ENCODE results near the gene CLCN4.

The CLCN4 gene

DNA sequence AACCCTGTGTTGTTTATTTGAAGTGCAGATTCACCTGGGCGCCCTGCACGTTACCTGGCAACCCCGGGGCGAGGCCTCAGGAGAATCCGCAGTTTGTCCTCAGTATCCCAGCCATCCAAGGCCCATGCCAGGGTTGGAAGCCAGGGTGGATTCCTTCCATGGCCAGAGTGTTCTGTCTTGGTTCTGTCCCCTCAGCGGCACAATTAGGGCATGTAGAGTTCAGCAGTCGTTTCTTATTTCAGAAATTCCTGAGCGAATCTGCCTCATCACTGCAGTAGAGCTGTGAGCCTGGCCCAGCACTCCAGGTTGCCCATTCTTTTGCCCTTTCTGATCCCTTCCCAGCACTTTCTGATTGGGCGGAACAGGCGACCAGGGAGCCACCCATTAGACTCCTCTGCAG lies 29.9 kb upstream of the CLCN4 start:
- no peak overlapping the region for H3K9ac ChIP-seq (ENCODE audit: low read depth, low read length)
- H3K4me3 ChIP-seq (ENCODE audit: low read depth in 1 of 2, low read length in 2 of 2), result no peak overlapping the region
- no peak overlapping the region for H3K4me2 ChIP-seq (ENCODE audit: insufficient read depth, low read length)
- no peak overlapping the region for H3K27ac ChIP-seq (ENCODE audit: low read length)
- TF ChIP-seq, protein P1, sequence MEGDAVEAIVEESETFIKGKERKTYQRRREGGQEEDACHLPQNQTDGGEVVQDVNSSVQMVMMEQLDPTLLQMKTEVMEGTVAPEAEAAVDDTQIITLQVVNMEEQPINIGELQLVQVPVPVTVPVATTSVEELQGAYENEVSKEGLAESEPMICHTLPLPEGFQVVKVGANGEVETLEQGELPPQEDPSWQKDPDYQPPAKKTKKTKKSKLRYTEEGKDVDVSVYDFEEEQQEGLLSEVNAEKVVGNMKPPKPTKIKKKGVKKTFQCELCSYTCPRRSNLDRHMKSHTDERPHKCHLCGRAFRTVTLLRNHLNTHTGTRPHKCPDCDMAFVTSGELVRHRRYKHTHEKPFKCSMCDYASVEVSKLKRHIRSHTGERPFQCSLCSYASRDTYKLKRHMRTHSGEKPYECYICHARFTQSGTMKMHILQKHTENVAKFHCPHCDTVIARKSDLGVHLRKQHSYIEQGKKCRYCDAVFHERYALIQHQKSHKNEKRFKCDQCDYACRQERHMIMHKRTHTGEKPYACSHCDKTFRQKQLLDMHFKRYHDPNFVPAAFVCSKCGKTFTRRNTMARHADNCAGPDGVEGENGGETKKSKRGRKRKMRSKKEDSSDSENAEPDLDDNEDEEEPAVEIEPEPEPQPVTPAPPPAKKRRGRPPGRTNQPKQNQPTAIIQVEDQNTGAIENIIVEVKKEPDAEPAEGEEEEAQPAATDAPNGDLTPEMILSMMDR (IDR thresholded peaks at IDR 0.05; ENCODE audit: borderline replicate concordance, extremely low read depth, low read length, poor library complexity, severe bottlenecking), result no peak
- TF ChIP-seq EZH2 (IDR thresholded peaks at IDR 0.05; ENCODE audit: borderline replicate concordance, low read depth, low read length, severe bottlenecking), result no peak
- no peaks in the 10 kb centered on the region for H3K9me3 ChIP-seq (ENCODE audit: insufficient read depth, low read length, severe bottlenecking)
- no peaks in the 10 kb centered on the region for H3K79me2 ChIP-seq (ENCODE audit: insufficient read depth, low read length)
- no peaks in the 10 kb centered on the region for H3K27me3 ChIP-seq (ENCODE audit: insufficient read depth, low read length, poor library complexity)
- no peak overlapping the region for H2AFZ ChIP-seq (ENCODE audit: low read depth, low read length)
- H3K4me1 ChIP-seq (ENCODE audit: insufficient read depth, low read length), result no peaks in the 10 kb centered on the region
- no peaks in the 10 kb centered on the region for H4K20me1 ChIP-seq (ENCODE audit: insufficient read depth, low read length)
- no peak for ATAC-seq (ENCODE audit: insufficient read depth, low read depth)
- DNase-seq, result no peak
- peaks cover 33% of the 10 kb centered on the region for H3K36me3 ChIP-seq (ENCODE audit: insufficient read depth, low read length)

DNA sequence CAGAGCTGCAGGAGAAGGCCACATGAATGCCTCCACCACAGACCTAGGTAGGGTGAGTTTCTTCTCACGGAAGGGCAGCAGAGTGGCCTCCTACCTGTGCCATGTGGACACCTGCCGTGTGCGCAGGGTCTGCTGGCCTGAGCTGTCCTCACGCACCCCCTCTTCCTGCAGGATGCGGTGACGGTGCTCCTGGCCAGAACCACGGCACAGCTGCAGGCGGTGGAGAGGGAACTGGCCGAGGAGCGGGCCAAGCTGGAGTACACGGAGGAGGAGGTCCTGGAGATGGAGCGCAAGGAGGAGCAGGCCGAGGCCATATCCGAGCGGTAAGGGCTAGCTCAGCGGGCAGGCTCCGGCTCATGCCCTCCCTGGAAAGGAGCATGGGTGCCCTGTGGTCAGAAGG lies 28.4 kb upstream of the CLCN4 start:
- H4K20me1 ChIP-seq (ENCODE audit: insufficient read depth, low read length), result no peaks in the 10 kb centered on the region
- no peaks in the 10 kb centered on the region for H3K79me2 ChIP-seq (ENCODE audit: insufficient read depth, low read length)
- H3K4me2 ChIP-seq (ENCODE audit: insufficient read depth, low read length), result no peak overlapping the region
- no peak overlapping the region for H3K9ac ChIP-seq (ENCODE audit: low read depth, low read length)
- no peak overlapping the region for H2AFZ ChIP-seq (ENCODE audit: low read depth, low read length)
- TF ChIP-seq, protein P1 (IDR thresholded peaks at IDR 0.05; ENCODE audit: borderline replicate concordance, extremely low read depth, low read length, poor library complexity, severe bottlenecking), result no peak
- TF ChIP-seq EZH2 (IDR thresholded peaks at IDR 0.05; ENCODE audit: borderline replicate concordance, low read depth, low read length, severe bottlenecking), result no peak
- H3K4me3 ChIP-seq (ENCODE audit: low read depth in 1 of 2, low read length in 2 of 2), result no peak overlapping the region
- no peak overlapping the region for H3K27ac ChIP-seq (ENCODE audit: low read length)
- no peaks in the 10 kb centered on the region for H3K9me3 ChIP-seq (ENCODE audit: insufficient read depth, low read length, severe bottlenecking)
- no peak for ATAC-seq (ENCODE audit: insufficient read depth, low read depth)
- H3K36me3 ChIP-seq (ENCODE audit: insufficient read depth, low read length), result peaks cover 33% of the 10 kb centered on the region
- H3K4me1 ChIP-seq (ENCODE audit: insufficient read depth, low read length), result no peaks in the 10 kb centered on the region
- no peak for DNase-seq
- H3K27me3 ChIP-seq (ENCODE audit: insufficient read depth, low read length, poor library complexity), result no peaks in the 10 kb centered on the region

DNA sequence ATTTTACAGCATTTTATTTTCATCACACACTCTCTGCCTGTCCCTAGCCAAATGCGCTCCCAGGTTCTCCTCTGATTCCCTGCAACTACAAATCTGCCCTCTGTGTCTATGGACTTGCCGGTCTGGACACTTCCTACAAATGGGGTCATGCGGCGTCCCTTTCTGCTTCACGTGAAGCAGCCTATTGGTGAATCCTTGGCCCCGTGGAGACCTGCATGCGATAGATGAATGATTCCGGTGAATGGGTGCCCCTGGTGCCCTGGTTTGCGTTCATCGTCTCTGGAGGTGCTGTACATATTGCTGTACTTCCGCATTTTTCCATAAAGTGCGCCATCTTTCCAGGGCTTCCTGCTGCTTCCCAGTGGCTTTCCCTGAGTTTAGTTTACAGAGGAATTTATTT lies 27.5 kb upstream of the CLCN4 start:
- H3K4me3 ChIP-seq (ENCODE audit: low read depth in 1 of 2, low read length in 2 of 2), result no peak overlapping the region
- DNase-seq, result no peak
- H2AFZ ChIP-seq (ENCODE audit: low read depth, low read length), result no peak overlapping the region
- H3K4me1 ChIP-seq (ENCODE audit: insufficient read depth, low read length), result no peaks in the 10 kb centered on the region
- ATAC-seq (ENCODE audit: insufficient read depth, low read depth), result no peak
- no peak overlapping the region for H3K9ac ChIP-seq (ENCODE audit: low read depth, low read length)
- no peaks in the 10 kb centered on the region for H4K20me1 ChIP-seq (ENCODE audit: insufficient read depth, low read length)
- peaks cover 29% of the 10 kb centered on the region for H3K36me3 ChIP-seq (ENCODE audit: insufficient read depth, low read length)
- H3K79me2 ChIP-seq (ENCODE audit: insufficient read depth, low read length), result no peaks in the 10 kb centered on the region
- no peak overlapping the region for H3K4me2 ChIP-seq (ENCODE audit: insufficient read depth, low read length)
- H3K27ac ChIP-seq (ENCODE audit: low read length), result no peak overlapping the region
- H3K27me3 ChIP-seq (ENCODE audit: insufficient read depth, low read length, poor library complexity), result no peaks in the 10 kb centered on the region
- H3K9me3 ChIP-seq (ENCODE audit: insufficient read depth, low read length, severe bottlenecking), result no peaks in the 10 kb centered on the region
- TF ChIP-seq EZH2 (IDR thresholded peaks at IDR 0.05; ENCODE audit: borderline replicate concordance, low read depth, low read length, severe bottlenecking), result no peak

DNA sequence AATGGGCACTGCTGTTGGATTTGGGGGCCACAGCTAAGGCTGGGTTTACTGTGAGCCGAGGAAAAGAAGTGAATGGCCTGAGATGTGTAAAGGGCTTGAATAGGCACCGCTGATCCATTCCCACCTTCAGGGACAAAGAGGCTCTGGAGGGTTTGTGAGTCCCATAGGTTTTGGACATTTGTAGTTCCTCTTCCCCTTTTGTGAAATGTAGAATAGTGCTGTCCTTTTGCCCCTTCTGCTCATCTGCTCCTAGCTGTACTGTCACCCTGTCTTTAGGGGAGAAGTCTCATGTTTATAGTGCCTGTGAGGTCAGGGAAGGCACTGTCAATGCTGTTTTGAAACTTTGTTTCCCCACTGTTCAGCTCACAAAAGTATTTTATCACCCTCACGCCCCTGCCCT lies 26.4 kb upstream of the CLCN4 start:
- Histone ChIP-seq H3K9me3 (ENCODE audit: insufficient read depth, low read length, severe bottlenecking) (no peaks in the 10 kb centered on the region), H3K4me3 (ENCODE audit: low read depth in 1 of 2, low read length in 2 of 2) (no peak overlapping the region), H3K27me3 (ENCODE audit: insufficient read depth, low read length, poor library complexity) (no peaks in the 10 kb centered on the region), H3K79me2 (ENCODE audit: insufficient read depth, low read length) (no peaks in the 10 kb centered on the region), H4K20me1 (ENCODE audit: insufficient read depth, low read length) (no peaks in the 10 kb centered on the region), H3K4me1 (ENCODE audit: insufficient read depth, low read length) (no peaks in the 10 kb centered on the region), H3K4me2 (ENCODE audit: insufficient read depth, low read length) (no peak overlapping the region), H2AFZ (ENCODE audit: low read depth, low read length) (no peak overlapping the region), H3K27ac (ENCODE audit: low read length) (no peak overlapping the region), H3K9ac (ENCODE audit: low read depth, low read length) (no peak overlapping the region), H3K36me3 (ENCODE audit: insufficient read depth, low read length) (peaks cover 32% of the 10 kb centered on the region)
- TF ChIP-seq EZH2 (IDR thresholded peaks at IDR 0.05; ENCODE audit: borderline replicate concordance, low read depth, low read length, severe bottlenecking), result no peak
- TF ChIP-seq, protein P1 (IDR thresholded peaks at IDR 0.05; ENCODE audit: borderline replicate concordance, extremely low read depth, low read length, poor library complexity, severe bottlenecking), result no peak
- ATAC-seq (ENCODE audit: insufficient read depth, low read depth) (no peak), DNase-seq (no peak)

All from DND-41 (cell line).